NCI-H524 treated with DMSO at 0.1 percent for 48 hours (cell line): ENCODE measurements around the gene CBX3.
"Not testable (repeated sequence)": the region's sequence is repeated elsewhere in the genome, so short reads cannot be mapped to it uniquely, and the experiment has no call there.

Source experiments
- DNase-seq: peaks from one replicate; lab custom pipeline; 2025; lab: John Stamatoyannopoulos, UW

CBX3 gene

DNA sequence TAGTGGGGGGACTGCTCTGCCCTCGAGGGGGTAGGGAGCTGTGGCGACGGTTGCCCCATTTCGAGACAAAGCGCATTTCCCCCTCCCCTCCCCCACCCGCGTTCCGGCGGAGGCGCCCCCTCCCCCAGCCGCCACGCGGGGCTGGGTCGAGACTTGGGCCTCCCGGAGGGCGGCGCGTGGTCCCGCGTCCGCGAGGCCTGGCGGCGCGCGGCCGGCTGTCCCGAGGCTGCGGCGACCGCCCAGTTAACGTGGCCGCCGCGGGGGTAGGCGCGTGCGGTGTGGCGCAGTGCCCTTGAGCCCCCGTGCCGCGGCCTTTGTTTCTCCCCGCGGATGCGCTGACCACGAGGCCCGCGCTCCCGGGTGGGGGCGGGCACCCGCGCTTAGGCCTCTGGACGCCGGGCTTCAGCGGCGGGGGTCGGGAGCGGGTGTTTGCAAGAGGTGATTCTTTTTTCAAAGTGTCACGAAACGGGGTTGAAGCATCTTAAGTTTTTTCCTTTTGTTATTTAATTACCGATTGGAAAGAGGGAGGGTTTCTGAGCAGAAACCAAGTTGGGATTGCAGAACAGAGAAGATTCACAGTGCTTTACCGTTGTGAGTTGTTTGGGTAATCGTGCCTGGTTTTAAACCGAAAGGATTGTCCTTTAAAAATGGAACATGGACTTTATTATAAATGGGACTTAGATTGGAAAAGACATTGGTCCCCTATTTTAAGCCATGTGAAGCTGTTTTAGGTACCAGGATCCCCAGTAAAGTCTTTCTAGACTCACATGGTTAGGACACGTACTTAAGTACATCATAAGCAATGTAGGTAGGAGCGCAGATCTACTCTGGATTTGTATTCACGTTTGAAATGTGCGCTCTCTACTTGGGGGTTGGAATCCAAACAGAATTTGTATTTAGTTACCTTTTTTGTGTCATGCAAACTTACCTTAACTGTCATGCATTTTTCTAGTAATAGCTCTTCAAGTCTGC is 760 bp downstream of the CBX3 start:
- no peak for DNase-seq

DNA sequence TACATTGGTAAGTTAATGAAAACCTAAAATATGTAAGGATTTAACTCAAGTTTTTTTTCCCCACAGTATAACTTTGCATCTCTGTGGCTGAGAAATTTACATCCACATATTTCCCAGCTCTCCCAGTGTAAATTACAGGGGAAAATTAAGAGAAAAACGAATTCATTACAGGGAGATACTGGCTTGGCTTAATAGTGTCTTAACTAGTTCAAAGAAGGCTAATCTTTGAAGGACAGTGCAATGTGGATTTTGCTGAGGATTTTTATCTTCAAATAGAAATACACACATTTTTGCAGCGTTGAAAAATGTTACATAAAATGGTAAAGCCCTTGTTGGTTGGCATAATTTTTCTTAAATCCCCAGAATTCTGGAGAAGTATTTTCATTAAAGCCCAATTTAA is 1.5 kb downstream of the CBX3 start:
- DNase-seq, result no peak

DNA sequence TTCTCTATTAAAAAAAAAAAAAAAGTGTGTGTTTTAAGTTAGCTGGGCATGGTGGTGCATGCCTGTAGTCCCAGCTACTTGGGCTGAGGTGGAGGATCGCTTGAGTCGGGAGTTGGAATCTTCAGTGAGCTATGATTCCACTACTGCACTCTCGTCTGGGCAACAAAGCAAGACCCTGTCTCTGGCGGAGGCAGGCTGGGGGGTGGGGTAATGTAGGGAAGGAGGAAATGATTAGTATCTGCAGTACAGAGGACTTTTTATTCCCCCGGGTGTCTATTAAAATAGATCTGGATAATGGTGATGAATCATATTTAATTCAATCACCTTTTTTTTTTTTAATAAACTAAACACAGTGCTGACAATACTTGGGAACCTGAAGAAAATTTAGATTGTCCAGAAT is 6.5 kb downstream of the CBX3 start:
- no peak for DNase-seq

DNA sequence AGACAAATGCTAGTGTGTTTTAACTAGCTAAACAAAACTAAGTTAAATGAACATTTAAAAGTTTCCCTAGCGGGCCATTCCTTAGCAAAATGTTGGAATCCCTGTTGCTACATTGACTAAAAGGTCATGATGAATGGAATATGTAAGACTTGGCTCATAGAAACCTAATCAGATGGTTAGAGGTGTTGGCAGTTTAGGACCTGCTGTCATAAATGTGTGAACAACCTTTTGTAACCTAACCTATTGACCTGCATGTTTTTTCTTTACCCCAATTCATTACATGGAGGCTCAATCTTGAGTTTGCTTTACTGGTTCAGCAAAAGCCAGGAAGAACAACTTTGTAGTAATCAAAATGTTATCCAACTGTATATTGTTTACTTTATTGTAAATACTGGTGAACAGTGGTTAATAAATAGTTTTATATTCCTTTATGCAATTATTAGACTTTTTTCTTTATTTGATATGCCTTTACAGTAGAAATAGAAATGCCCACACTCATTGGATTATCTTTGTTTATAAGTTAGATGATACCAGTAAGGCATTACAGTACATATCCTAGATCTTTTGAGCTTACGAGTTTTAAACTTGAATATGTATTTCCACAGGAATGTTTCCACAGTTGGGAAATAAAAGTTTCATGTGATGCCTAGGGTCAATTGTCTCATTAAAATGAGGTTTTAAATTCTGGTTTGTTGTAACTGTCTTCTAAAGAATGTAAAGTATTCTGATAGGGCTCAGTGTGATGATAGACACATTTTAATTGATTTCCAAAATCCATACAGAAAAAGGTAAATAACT is 11.6 kb downstream of the CBX3 start:
- no peak for DNase-seq

DNA sequence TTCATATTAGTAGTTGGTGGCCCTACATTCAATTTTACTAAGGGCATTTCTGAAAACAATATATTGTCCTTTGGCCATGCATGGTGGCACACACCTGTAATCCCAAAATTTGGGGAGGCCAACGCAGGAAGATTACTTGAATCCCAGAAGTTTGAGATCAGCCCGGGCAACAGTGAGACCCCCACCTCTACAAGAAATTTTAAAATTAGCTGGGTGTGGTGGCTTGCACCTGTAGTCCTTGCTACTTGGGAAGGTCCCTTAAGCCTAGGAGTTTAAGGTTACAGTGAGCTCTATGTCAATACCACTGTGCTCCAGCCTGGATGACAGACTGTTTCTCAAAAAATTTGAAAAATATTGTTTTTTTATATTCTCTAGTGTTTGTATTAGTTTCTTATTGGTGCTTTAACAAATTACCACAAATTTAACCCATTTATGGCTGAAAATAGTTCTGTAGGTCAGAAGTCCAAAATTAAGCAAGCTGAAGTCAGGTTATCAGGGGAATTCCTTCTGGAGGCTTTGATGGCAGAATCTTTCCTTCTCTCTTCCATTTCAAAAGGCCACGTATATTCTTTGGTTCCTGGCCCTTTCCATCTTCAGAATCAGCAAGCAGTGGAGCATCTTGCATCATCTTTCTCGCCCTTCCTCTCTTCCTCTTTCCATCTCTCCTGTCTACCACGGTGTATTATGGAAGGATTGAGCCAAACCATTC is 12.4 kb downstream of the CBX3 start:
- DNase-seq, result no peak

DNA sequence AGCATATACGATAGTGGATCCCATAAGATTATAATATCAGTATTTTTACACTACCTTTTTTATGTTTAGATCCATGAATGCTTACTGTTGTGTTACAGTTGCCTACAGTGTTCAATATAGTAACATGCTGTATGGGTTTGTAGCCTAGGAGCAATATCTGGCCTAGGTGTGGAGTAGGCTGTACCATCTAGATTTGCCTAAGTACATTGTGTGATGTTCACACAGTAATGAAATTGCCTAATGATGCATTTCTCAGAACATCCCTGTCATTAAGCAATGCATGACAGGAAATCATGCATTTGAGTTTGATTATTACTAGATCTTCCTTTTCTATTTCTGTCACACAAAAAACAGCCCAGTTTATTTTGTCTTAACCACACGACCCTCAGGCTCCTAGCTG is 14.5 kb downstream of the CBX3 start:
- no peak for DNase-seq

DNA sequence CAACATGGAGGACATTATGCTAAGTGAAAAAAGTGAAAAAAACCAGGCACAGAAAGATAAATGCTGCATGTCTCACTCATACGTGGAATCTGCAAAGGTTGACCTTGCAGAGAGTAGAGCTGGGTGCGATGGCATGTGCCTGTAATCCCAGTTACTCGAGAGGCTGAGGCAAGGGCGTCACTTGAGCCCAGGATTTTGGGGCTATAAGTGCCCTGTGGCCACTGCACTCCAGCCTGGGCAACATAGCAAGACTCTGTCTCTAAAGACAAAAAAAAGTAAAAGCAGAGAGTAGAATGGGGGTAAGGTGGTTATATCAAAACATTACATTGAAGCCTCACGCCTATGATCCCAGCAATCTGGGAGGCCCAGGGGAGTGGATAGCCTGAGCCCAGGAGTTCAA is 22.8 kb downstream of the CBX3 start:
- DNase-seq, result no peak

DNA sequence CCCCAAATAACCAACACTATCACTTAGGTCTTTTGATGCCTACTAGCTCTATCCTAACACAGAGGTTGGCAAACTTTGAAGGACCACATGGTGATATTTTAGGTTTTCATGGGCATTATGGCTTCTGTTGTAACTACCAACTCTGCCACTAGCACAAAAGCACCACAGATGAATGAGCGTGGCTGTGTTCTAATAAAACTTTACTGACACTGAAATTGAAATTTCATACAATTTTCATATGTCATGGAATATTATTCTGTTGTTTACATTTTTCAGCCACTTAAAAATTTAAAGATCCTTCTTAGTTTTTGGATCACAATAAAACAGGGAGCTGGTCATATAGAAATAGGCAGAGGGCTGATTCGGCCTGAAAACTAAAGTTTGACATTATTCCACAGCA is 26.4 kb downstream of the CBX3 start:
- no peak for DNase-seq

DNA sequence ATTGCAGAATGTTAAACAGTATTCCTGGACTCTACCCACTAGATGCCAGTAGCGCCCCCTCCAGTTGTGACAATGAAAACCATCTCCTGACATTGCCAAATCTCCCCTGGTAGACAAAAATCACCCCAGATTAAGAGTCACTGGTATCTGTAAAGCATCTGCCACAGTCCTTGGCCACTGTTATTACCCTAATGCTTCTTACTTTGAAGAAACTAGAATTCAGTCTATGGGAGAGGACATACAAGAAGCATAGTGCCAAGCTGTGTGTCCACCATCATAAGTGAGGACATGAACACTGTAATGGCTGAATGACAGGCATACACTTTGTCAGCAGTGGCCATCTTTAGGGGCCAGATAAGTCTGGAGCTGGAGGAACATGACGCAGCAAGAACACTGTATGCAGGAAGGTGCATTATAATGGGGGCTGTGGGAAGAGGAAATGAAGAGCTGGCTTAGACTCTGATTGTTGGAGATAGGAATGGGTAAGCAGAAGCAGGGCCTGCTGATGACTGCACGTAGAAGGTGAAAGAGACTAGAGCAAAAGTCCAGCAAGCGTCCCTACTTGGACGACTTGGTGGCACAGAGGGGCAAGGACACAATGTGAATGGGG is 32.5 kb downstream of the CBX3 start:
- DNase-seq, result no peak

DNA sequence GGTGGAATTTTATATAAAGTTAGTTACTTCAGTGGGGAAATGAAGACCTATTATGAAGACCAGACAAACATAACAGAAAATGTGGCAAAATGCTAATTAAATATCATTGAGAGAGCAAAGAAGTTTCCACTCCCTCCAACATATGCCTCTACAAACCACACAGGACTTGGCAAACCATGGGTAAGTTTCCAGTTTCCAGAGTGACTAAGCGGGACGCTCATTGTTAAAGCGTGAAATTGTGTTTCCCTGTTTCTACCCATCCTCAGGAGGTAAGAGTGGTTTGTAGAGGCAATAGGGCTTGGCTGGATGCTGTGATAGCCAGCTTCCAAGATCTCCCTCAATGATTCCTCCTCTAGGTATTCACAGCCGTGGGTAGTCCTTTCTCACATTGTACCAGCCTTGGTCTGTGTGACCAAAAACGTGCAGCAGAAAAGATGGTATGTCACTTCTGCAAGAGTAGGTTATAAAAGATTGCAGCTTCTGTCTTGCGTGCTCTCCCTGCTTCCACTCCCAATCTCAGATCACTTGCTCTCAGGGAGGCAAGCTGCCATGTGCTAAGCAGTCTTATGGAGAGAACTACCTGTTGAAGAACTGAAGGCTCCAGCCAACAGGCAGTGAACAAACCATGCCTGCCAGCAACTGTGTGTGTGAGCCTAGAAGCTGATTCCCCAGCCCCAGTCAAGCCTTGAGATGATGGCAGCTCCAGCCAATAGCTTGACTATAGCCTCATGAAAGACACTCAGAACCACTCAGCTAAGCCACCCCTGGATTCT is 35.7 kb downstream of the CBX3 start:
- DNase-seq, result no peak

DNA sequence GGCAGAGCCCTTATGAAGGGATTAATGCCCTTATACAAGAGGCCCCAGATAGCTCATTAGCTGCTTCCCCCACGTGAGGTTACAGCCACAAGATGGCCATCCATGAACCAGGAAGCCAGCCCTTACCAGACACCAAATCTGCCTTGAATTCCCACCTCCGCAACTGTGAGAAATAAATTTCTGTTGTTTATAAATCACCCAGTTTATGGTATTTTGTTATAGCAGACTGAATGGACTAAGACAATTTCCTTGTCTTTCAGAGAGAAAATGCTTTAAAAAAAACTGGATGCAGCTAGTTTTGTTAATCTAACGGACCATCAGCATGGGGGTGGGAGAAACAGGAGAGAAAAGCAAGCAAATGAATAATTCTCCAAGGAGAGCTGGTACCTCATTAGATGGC is 36.5 kb downstream of the CBX3 start:
- DNase-seq, result no peak

DNA sequence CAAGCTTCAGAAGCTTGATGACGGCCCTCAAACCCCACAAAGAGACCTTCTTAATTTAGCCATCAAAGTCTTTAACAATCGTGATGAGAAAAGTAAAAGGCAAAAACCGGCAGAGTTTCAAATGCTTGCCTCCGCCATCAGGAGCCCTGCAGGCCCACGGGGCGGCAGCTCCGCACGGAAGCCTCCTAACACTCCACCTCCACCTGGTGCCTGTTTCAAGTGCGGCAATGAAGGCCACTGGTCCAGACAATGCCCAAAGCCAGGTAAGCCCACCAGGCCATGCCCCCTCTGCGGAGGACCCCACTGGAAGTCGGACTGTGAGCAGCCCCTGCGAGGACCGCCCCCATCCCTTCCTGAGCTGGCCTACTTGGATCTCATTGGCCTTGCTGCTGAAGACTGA is 43.6 kb downstream of the CBX3 start:
- DNase-seq, result no peak

DNA sequence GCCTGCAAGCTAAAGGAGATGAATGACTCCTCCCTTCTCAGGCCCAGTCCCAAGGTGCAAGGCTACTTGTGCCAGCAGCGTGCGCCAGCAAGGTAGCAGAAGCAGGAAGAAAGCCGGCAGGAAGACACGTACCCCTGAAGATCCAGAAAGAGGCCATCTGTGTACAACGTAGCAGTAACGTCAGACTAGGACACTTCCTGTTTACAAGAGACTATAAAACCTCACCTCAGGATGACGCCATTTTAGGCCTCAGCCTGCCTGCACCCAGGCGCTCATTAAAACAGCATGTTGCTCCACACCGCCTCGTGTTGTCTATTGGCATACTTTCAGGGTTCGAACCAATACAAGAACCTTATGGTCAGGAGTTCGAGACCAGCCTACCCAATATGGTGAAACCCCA is 48.7 kb downstream of the CBX3 start:
- DNase-seq, result no peak

DNA sequence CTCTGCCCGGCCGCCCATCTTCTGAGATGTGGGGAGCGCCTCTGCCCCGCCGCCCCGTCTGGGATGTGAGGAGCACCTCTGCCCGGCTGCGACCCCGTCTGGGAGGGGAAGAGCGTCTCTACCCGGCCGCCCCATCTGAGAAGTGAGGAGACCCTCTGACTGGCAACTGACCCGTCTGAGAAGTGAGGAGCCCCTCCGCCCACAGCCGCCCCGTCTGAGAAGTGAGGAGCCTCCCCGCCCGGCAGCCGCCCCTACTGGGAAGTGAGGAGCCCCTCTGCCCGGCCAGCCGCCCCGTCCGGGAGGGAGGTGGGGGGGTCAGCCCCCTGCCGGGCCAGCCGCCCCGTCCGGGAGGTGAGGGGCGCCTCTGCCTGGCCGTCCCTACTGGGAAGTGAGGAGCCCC is 60.3 kb downstream of the CBX3 start:
- not testable (repeated sequence) for DNase-seq
